Progenitor cell of endocrine pancreas (in vitro differentiated cells): Measurements from ENCODE around the gene SLC25A15. TPM values are rescaled to one million over a fixed set of nuclear protein-coding genes. Genes with fewer than 3 reads are reported as not detected.

Experiments used
- DNase-seq: peaks from one replicate; pipeline ENCODE4 v3.0.0; 2021; ENCODE audit warnings: low spot score; ENCODE audit not compliant: unreplicated experiment
- H3K27ac Mint-ChIP-seq: 2 replicates; pipeline ENCODE4 v1.8.0; 2021; ENCODE audit warnings: mild to moderate bottlenecking, moderate library complexity, mixed read lengths
- H3K27me3 Mint-ChIP-seq: 2 replicates; pipeline ENCODE4 v1.8.0; 2021; ENCODE audit warnings: mixed read lengths
- H3K36me3 Mint-ChIP-seq: 2 replicates; pipeline ENCODE4 v1.8.0; 2022; ENCODE audit warnings: mixed read lengths; ENCODE audit not compliant: insufficient read depth
- H3K4me1 Mint-ChIP-seq: 2 replicates; pipeline ENCODE4 v1.8.0; 2021; ENCODE audit warnings: low read depth, mixed read lengths
- H3K4me3 Mint-ChIP-seq: 2 replicates; pipeline ENCODE4 v1.8.0; 2021; ENCODE audit warnings: low read depth, mild to moderate bottlenecking, moderate library complexity, mixed read lengths
- H3K9me3 Mint-ChIP-seq: 2 replicates; pipeline ENCODE4 v1.8.0; 2021; ENCODE audit warnings: low read depth, mixed read lengths
- total RNA-seq: library from RNA; stranded (reverse); gene quantifications from 2 replicates; pipeline ENCODE4 v1.2.1, GENCODE V29; 2021
- TF ChIP-seq, protein P1 (sequence below): fragments of 200-600 bp; sonication (generic); IDR thresholded peaks from one replicate; pipeline ENCODE4 v1.5.0; 2021; ENCODE audit warnings: antibody characterized with exemption, mild to moderate bottlenecking; ENCODE audit not compliant: unreplicated experiment

The SLC25A15 gene
- total RNA-seq, 1 donor from 2014 or later, result 16.3 TPM

DNA sequence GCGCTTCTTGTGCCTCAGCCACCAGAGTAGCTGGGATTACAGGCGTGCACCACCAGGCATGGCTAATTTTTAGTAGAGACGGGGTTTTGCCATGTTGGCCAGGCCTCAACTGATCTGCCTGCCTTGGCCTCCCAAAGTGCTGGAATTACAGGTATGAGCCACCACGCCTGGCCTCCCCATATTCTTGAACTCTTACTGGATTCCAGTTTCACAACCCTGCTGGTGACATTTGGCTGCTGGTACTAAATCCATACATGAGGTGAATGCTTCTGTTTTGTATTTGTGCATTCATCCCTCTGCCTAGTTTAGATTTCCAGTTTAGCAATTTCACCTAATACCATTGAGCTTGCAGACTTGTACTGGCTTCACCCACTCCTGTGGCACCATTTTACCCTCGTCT is 13.9 kb downstream of the SLC25A15 start:
- DNase-seq, result no peak
- peaks cover 34% of the 10 kb centered on the region for H3K36me3 Mint-ChIP-seq
- peaks cover 18% of the 10 kb centered on the region for H3K4me1 Mint-ChIP-seq
- TF ChIP-seq, protein P1, sequence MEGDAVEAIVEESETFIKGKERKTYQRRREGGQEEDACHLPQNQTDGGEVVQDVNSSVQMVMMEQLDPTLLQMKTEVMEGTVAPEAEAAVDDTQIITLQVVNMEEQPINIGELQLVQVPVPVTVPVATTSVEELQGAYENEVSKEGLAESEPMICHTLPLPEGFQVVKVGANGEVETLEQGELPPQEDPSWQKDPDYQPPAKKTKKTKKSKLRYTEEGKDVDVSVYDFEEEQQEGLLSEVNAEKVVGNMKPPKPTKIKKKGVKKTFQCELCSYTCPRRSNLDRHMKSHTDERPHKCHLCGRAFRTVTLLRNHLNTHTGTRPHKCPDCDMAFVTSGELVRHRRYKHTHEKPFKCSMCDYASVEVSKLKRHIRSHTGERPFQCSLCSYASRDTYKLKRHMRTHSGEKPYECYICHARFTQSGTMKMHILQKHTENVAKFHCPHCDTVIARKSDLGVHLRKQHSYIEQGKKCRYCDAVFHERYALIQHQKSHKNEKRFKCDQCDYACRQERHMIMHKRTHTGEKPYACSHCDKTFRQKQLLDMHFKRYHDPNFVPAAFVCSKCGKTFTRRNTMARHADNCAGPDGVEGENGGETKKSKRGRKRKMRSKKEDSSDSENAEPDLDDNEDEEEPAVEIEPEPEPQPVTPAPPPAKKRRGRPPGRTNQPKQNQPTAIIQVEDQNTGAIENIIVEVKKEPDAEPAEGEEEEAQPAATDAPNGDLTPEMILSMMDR, result no peak
- H3K27me3 Mint-ChIP-seq, result no peaks in the 10 kb centered on the region
- H3K4me3 Mint-ChIP-seq, result no peak overlapping the region
- H3K9me3 Mint-ChIP-seq, result no peaks in the 10 kb centered on the region
- H3K27ac Mint-ChIP-seq, result no peak overlapping the region

DNA sequence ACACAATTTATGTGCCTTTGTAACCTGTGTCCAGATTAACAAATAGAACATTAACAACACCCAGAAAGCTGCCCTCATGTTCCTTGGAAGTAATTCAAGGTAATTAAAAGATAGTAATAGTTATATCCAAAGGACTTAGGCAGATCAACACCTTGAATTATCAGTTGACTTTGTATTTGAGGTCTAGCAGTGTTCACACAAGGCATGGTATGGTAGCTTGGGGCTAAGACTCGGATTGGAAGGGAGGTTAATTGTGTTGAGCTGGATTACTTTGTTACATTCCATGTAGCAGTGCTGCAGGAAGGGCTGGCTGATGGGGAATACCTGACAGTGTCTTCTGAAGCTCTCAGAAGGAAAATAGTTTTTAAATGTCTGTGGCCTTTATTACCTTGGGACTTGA is 16.8 kb downstream of the SLC25A15 start:
- TF ChIP-seq, protein P1, result no peak
- H3K27me3 Mint-ChIP-seq, result no peaks in the 10 kb centered on the region
- H3K36me3 Mint-ChIP-seq, result peaks cover 37% of the 10 kb centered on the region
- no peak overlapping the region for H3K4me3 Mint-ChIP-seq
- peaks cover 15% of the 10 kb centered on the region for H3K4me1 Mint-ChIP-seq
- no peak for DNase-seq
- no peak overlapping the region for H3K27ac Mint-ChIP-seq
- H3K9me3 Mint-ChIP-seq, result no peaks in the 10 kb centered on the region

DNA sequence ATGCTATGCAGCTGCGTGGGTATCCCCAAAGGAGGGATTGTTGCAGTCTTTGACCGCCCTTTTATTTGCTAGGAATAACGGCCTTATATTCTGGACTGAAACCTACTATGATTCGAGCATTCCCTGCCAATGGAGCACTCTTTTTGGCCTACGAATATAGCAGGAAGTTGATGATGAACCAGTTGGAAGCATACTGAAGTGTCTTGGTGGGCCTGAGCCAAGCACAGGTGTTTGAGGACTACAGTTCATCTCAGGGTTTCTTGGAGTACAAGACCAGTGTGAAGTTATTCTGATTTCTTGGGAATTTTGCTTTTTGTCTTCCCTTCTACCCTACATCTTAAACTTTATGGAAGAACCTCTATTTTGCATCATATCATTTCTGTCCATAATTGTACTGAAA is 20.1 kb downstream of the SLC25A15 start:
- no peak overlapping the region for H3K27ac Mint-ChIP-seq
- H3K36me3 Mint-ChIP-seq, result peaks cover 40% of the 10 kb centered on the region
- TF ChIP-seq, protein P1, result no peak
- no peaks in the 10 kb centered on the region for H3K27me3 Mint-ChIP-seq
- H3K4me3 Mint-ChIP-seq, result no peak overlapping the region
- H3K9me3 Mint-ChIP-seq, result no peaks in the 10 kb centered on the region
- DNase-seq, result no peak
- no peaks in the 10 kb centered on the region for H3K4me1 Mint-ChIP-seq

DNA sequence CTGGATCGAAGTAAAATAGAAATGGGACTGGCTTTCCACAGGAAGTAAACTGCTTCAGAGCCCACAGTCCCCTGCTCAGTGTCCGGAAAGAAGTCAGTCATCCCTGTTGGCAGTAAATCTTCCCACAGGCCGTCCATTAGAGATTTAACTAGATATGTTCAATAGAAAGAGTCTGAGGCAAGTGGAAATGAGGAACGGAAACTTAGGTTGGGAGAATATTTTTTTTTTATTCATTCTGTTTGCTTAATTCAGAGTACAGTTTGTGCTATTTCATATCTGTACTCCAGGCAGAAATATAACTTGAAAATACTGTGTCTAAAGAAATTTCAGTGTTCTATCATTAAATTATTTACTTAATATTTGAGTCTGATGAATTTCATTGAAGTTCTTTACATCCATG is 22.7 kb downstream of the SLC25A15 start:
- TF ChIP-seq, protein P1, result no peak
- Mint-ChIP-seq H3K36me3 (peaks cover 46% of the 10 kb centered on the region), H3K27me3 (no peaks in the 10 kb centered on the region), H3K9me3 (peaks cover 17% of the 10 kb centered on the region), H3K4me3 (no peak overlapping the region), H3K4me1 (no peaks in the 10 kb centered on the region), H3K27ac (peak overlapping the region; percentile 18)
- DNase-seq, result no peak

DNA sequence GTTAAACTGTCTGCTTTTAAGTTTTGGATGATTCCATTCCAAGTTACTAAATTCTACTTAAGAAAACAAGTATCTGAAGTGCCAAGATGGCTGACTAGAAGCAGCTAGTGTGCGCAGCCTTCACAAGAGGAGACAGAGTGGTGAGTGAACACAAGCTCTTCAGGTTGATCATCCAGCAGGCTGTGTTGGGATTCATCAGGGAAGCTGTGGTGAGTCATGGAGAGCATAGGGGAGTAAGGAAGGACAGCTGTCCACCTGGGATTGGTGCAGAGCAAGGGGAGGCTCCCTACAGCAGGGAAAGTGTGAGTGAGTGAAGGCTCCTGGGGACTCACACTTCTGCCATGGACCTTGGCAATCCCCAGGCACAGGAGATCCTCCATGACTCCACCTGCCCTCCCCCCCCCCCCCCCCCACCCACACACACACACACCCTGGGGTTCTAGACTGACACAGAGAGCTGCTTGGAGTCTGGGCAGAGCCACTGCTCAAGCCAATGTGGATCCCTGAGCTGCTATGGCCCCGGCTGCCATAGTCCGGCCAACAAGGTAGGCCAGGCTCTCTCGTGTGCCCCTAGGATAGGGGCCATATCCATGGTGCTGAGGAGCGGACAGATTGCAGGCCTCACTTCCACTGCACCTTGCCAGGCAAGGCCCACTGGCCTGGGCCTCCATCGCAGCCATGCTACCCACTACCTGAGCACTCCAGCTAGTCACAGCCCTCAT is 23.5 kb downstream of the SLC25A15 start:
- H3K9me3 Mint-ChIP-seq, result peaks cover 19% of the 10 kb centered on the region
- peaks cover 46% of the 10 kb centered on the region for H3K36me3 Mint-ChIP-seq
- no peak overlapping the region for H3K27ac Mint-ChIP-seq
- H3K27me3 Mint-ChIP-seq, result no peaks in the 10 kb centered on the region
- H3K4me3 Mint-ChIP-seq, result no peak overlapping the region
- TF ChIP-seq, protein P1, result no peak
- H3K4me1 Mint-ChIP-seq, result no peaks in the 10 kb centered on the region
- no peak for DNase-seq
